Suppressor macrophage treated with lipopolysaccharide for 1 hour (primary cell): Measurements from ENCODE around the gene CFAP100.

Experiments used
- DNase-seq, 3 donors: peaks; one replicate each; pipeline ENCODE4 v3.0.0-alpha.2; 2020 to 2022

The CFAP100 gene

GRCh38 chr3:126357295-126358037 lies 37.2 kb upstream of the CFAP100 start, which contains the start of gene KLF15:
Gene KLF15, minus strand, starts transcription at chr3:126357408. Its CDS starts 4,486 bp downstream, at chr3:126352922.
- DNase-seq = peak; percentile 85 to 97 (median 94)

GRCh38 chr3:126358038-126358815 lies 36.5 kb upstream of the CFAP100 start:
- DNase-seq = peak in 2 of 3 donors; percentile 29 to 30

- no peak for DNase-seq
Observed at GRCh38 chr3:126358816-126359181, 35.9 kb upstream of the CFAP100 start.

GRCh38 chr3:126360046-126360713 lies 34.5 kb upstream of the CFAP100 start:
- no peak for DNase-seq

- no peak for DNase-seq
Observed at GRCh38 chr3:126360714-126361060, 34.0 kb upstream of the CFAP100 start.

DNA sequence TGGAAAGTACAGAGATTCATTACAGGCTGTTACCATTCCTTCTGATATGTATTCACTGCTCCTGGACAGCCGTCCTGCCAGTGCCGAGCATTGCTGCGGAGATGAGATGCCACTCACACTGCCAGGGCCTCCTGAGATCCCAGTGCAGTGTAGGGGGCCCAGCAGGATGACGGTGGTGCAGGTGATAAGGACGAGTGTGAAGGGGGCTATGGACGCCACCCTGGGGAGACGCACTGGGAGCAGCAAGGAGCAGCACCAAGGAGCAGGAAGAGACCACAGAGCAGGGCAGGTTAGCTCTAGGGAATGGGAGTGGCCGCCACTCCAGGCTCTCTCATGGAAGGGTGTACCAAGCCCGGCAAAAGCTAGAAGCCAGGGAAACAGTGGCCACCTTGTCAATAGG lies 33.5 kb upstream of the CFAP100 start:
- no peak for DNase-seq

- DNase-seq = no peak
Observed at GRCh38 chr3:126364130-126364695, 30.5 kb upstream of the CFAP100 start.

GRCh38 chr3:126364731-126365301 lies 29.9 kb upstream of the CFAP100 start:
- DNase-seq = peak in 2 of 3 donors; percentile 30 to 33

DNA sequence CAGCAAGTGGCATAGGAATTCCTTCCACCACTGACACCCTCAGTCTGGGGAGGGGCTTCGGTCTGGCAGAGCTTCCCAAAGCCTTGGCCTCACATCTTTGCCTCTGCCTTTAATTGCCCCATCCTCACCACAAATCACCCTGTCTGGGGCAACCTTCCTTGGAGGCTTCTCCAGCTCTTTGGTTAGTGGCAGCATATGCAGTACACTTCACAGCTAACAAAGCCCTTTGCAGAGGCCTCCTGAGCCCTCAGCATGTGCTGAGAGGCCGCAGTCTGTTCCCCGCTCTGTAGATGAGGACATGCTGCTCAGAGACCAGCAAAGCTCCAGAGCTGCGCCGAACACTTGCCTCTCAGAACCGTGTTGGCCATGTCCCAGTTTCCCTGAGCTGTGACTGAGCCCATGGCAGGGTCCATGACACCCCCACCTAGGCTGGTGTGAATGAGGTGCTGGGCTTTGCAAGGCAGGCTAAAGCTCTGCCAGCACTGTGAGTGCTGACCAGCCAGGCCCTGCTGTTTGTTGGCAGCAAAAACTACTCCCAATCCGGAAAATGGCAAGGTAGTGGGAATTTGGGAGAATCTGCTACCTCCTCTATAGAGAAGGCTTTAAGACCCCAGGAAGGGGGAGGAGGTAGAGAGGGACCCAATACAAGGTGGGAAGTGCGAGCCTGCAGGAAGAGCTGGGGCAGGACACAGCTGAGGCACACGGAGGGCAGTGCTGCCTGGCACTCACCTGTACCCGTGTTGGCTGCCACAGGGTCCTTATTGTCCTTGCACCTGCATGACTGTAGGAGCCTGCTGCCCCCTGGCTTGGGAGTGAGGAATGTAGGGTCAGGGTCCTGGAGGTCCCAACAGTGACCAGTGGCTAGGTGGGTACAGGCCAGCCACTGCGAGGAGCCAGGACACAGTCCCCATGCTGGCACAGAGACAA lies 29.1 kb upstream of the CFAP100 start:
- no peak for DNase-seq

DNA sequence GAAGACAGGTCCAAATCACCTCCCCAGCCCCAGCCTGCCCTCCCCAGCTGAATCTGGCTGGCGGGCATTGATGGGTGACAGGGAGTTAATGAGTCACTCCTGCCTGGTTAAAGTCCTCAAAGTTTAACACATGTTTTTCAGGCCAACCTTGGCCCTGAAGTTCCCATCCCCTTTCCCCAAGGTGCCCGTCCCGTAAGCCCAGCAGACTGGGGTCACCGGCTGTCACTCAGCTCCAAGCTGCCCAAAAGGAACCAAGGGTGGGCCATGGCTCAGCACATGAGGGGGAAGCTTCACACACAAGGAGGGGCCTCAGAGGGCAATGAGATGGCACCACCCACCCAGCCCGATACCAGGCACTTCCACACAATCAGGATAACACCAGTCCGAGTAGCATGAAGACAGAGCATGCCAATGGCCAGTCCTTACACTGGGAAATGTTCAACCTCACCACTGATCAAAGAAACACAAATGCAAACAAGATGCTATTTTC lies 27.3 kb upstream of the CFAP100 start:
- no peak for DNase-seq

- DNase-seq = no peak
Observed at GRCh38 chr3:126369490-126369889, 25.2 kb upstream of the CFAP100 start.

DNA sequence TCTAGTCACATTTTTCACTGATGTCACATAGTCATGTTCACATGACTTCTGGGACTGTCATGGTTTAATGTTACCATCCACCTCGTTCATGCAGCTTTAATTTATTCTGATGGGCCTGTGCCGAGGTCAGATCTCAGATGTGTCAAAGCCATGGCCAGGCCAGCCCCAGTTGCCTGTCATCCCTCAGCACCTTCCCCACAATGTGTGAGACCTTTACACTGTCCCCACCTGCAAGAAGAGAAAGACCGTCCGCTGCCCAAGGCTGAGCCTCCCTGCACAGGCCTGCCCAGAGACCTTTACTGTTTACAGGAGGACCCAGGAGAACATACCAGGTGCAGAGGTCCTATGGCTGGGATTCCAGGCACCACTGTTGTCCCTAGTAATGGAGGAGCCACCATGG lies 24.7 kb upstream of the CFAP100 start:
- no peak for DNase-seq

DNA sequence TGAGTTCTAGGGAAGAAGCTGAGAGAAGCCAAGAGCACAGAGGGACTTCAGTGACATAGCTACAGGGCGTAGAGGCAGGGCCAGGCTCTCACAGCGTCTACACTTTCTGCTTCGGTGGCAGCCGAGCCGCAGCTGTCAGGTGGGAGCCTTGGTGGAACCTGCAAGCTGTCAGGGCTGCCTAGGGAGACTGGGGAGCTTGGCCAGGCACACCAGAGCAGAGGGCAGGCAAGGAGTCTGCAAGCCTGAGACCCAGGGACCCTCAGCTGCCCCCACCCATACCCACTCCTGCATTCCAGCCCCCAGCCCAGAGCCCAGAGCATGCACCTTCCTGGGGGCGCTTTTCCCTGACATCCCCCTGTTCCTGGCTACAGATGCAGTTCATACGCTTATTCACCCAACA lies 24.1 kb upstream of the CFAP100 start:
- no peak for DNase-seq

GRCh38 chr3:126371096-126371705 lies 23.5 kb upstream of the CFAP100 start:
- no peak for DNase-seq

DNA sequence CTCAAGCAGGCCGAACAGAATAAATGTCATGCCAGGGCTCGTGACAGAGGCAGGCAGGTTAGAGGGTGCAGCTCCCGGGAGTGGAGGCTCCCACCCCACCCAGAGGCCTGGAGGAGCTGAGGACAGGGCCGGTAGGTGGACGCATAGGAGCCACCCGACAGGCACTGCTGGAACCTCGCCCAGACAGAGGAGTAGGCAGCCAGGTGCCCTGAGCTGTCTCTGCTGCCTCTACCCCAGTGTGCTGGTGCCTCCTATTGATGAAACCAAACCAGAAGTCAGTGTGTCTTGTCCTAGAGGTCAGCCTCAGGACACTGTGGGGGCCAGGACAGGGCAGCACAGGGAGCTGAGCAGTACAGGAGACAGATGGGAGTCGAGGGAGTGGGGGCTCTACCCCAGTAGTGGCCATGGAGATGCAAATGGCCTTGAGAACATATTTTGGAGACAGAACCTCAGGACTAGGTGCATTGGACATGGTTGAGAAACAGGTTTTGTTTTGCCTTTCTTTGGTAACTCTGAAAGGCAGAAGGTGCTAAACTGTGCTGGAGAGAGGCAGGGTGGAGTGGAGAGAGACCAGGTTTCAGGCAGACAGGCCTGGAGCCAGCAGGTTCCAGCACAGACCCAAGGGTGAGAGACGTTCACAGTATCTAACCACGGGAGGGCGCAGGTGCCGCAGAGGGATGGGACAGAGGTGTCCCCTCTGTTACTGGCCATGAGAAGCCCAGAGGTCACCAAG lies 22.1 kb upstream of the CFAP100 start:
- no peak for DNase-seq

DNA sequence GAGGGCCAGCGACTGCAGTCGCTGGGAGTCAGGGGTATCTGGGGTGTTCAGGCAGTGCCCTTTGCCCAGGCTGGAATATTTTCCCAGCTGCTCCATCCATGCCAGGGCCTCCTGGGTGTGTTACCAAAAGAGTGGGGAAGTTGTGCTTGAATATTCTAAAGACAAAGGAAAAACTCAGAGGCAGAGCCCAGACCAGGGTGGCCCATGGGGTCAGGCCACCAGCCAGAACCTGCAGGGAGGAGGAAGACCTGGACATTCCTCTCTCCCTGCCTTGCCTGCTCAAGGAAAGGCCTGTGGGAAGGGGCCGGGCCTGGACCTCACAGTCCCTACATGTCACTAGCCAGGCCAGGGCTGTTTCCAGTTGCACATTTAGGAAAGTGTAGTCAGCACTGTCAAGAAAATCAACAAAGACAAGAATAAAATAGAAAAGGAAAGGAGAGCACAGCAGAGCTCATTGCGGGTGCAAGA lies 21.5 kb upstream of the CFAP100 start:
- DNase-seq = no peak

GRCh38 chr3:126373682-126374601 lies 20.8 kb upstream of the CFAP100 start:
- DNase-seq = no peak

DNA sequence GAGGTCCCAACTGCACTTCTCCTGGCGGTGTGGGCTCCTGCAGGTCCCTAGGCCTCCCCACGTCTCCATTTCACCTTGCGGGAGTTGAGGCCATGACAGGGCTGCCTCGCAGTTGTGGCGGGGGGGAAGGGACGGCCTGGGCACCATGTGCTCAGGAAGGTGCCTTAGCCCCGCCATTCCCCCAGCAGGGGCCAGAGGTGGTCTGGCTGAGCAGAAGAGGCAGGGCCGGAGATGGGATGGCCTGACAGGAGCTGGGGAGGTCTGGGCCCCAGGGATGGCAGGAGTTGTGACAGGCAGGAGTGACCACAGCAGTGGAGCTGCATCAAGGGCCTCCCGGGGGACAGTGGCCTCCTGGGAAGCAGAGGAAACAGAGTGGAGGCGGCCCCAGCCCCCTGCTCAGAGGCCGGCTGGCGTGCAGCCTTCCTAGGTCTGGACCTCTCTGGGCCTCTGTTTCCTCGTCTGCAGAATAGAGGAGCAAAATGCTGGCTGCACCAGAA lies 18.8 kb upstream of the CFAP100 start:
- DNase-seq = no peak

GRCh38 chr3:126376444-126376843 lies 18.3 kb upstream of the CFAP100 start:
- DNase-seq = no peak
